Calu3 (cell line): ENCODE data around the gene HPF1. TPM values are rescaled to one million over a fixed set of nuclear protein-coding genes. Genes with fewer than 3 reads are reported as not detected.
"Not testable (repeated sequence)": the region's sequence is repeated elsewhere in the genome, so short reads cannot be mapped to it uniquely, and the experiment has no call there.

Source experiments
- Bru-seq: library from RNA; stranded (reverse); fragments of 400-500 nt; gene quantifications from one replicate; lab custom pipeline; 2021; lab: Mats Ljungman, UMichigan
- BruChase-seq, 2 experiments: library from RNA; stranded (reverse); fragments of 400-500 nt; gene quantifications; one replicate each; lab custom pipeline; 2021; lab: Mats Ljungman, UMichigan
- BruUV-seq: library from RNA; stranded (reverse); fragments of 400-500 nt; replicated peaks from 2 replicates; lab custom pipeline; 2021; lab: Mats Ljungman, UMichigan
- CTCF ChIA-PET: fragments of 300-600 bp; sonication (Branson Sonifier 250); formaldehyde crosslinking; loops from one replicate; lab custom pipeline; 2022; ENCODE audit warnings: antibody characterized with exemption; lab: Charles Lee
- DNase-seq: peaks from one replicate; pipeline ENCODE4 v3.0.0; 2022
- H3K27ac Mint-ChIP-seq: one replicate; pipeline ENCODE4 v1.8.0; 2022; ENCODE audit warnings: mixed read lengths; ENCODE audit not compliant: unreplicated experiment
- H3K27me3 Mint-ChIP-seq: one replicate; pipeline ENCODE4 v1.8.0; 2022; ENCODE audit warnings: mixed read lengths; ENCODE audit not compliant: unreplicated experiment
- H3K36me3 Mint-ChIP-seq: one replicate; pipeline ENCODE4 v1.8.0; 2022; ENCODE audit warnings: mild to moderate bottlenecking, moderate library complexity, mixed read lengths; ENCODE audit not compliant: insufficient read depth, unreplicated experiment
- H3K4me1 Mint-ChIP-seq: one replicate; pipeline ENCODE4 v1.8.0; 2022; ENCODE audit warnings: mild to moderate bottlenecking, low read depth, mixed read lengths; ENCODE audit not compliant: unreplicated experiment
- H3K4me3 Mint-ChIP-seq: one replicate; pipeline ENCODE4 v1.8.0; 2022; ENCODE audit warnings: mild to moderate bottlenecking, low read depth, moderate library complexity, mixed read lengths; ENCODE audit not compliant: unreplicated experiment
- H3K9me3 Mint-ChIP-seq: one replicate; pipeline ENCODE4 v1.8.0; 2022; ENCODE audit warnings: low read depth, mixed read lengths; ENCODE audit not compliant: unreplicated experiment
- intact Hi-C: fragments of 100-400 bp; cut with micrococcal nuclease; formaldehyde crosslinking; loops from one replicate; pipeline ENCODE4 v1.10.0; 2022; ENCODE audit not compliant: unreplicated experiment
- long read RNA-seq: library from polyadenylated mRNA; stranded (forward); transcript quantifications from one replicate; pipeline ENCODE4 v2.0.0, GENCODE V29; 2022
- total RNA-seq: library from RNA; stranded (reverse); gene quantifications from 2 replicates; pipeline ENCODE4 v1.2.3, GENCODE V29; 2022
- TF ChIP-seq, protein P1 (sequence below): fragments of 200-600 bp; IDR thresholded peaks from one replicate; pipeline ENCODE4 v1.8.0; 2022; ENCODE audit warnings: antibody characterized with exemption; ENCODE audit not compliant: unreplicated experiment

The HPF1 gene
- total RNA-seq (8.8 and 11.2 TPM in 2 replicates), Bru-seq, nascent RNA (percentile 54 among the genes with signal in this experiment), BruChase-seq, experiment 1, labeled RNA remaining after a 6-hour chase (percentile 51 among the genes with signal in this experiment), BruChase-seq, experiment 2, labeled RNA remaining after a 2-hour chase (percentile 48 among the genes with signal in this experiment)
- long read RNA-seq, transcript HPF1-201 (8 exons, 1,230 nt) = major isoform, 35 of 40 reads
- long read RNA-seq, partial matches to known transcripts = 0 of 40 reads
- long read RNA-seq, other reads (novel, unspliced or antisense) = 4 of 40 reads

DNA sequence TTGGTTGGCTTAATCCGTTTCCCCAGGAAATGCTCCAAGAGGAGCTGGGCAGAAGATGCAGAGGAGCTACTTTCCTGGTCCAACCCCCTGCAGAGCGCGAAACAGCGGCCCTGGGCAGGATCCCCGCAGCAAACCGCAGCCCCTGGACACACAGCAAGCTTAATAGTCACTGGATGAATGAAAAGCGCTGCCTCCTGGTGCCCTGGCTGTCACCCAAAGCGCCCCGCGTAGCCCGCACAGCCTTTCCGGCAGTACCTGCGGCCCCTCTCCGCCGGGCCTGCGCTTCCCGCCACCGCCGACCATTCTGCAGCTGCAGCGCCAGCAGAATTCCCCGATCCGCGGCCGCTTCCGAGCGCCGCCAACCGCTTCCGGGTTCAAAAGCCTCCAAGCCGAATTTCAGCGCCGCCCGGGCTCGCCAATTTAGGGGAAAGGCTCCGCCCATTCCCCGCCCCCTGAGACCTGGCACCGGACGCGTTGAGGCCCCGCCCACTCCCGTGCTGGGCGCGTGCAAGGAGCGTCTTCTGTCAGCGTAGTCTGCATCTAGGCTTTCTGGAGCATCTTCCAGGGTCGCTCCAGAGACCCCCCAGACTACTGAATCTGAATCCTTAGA is at the start of gene HPF1:
TSS of gene HPF1 (minus strand) at position 370 of the 610 bp plus-strand sequence. CDS start at position 303, 67 bp downstream.
- Mint-ChIP-seq H3K27ac (peak within 1 kb of the TSS; percentile 31), H3K9me3 (no peaks in the 10 kb centered on the region), H3K36me3 (peaks cover 17% of the 10 kb centered on the region), H3K4me3 (peak within 1 kb of the TSS; percentile 83), H3K4me1 (peaks cover 13% of the 10 kb centered on the region), H3K27me3 (no peaks in the 10 kb centered on the region)
- intact Hi-C loops = no loop called here
- TF ChIP-seq, protein P1, sequence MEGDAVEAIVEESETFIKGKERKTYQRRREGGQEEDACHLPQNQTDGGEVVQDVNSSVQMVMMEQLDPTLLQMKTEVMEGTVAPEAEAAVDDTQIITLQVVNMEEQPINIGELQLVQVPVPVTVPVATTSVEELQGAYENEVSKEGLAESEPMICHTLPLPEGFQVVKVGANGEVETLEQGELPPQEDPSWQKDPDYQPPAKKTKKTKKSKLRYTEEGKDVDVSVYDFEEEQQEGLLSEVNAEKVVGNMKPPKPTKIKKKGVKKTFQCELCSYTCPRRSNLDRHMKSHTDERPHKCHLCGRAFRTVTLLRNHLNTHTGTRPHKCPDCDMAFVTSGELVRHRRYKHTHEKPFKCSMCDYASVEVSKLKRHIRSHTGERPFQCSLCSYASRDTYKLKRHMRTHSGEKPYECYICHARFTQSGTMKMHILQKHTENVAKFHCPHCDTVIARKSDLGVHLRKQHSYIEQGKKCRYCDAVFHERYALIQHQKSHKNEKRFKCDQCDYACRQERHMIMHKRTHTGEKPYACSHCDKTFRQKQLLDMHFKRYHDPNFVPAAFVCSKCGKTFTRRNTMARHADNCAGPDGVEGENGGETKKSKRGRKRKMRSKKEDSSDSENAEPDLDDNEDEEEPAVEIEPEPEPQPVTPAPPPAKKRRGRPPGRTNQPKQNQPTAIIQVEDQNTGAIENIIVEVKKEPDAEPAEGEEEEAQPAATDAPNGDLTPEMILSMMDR = no peak
- BruUV-seq = no TSS peak
- peak; percentile 90 for DNase-seq
- CTCF ChIA-PET = no interaction called here

DNA sequence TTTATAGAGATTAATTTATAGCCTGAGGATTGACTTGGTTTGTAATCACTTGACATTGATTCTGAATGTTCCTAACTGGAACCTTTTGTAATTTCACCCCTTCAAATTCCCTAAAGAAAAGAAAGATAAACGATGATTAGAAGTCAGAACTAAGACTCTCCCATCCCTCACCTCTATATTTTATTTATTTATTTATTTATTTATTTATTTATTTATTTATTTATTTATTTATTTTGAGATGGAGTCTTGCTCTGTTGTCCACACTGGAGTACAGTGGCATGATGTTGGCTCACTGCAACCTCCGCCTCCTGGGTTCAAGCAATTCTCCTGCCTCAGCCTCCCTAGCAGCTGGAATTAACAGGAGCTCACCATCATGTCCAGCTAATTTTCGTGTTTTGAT is 49.0 kb upstream of the HPF1 start:
- H3K4me3 Mint-ChIP-seq, intact Hi-C loops, BruUV-seq, H3K27me3 Mint-ChIP-seq, H3K4me1 Mint-ChIP-seq, H3K27ac Mint-ChIP-seq, H3K9me3 Mint-ChIP-seq, H3K36me3 Mint-ChIP-seq, DNase-seq, CTCF ChIA-PET: not testable (repeated sequence)

DNA sequence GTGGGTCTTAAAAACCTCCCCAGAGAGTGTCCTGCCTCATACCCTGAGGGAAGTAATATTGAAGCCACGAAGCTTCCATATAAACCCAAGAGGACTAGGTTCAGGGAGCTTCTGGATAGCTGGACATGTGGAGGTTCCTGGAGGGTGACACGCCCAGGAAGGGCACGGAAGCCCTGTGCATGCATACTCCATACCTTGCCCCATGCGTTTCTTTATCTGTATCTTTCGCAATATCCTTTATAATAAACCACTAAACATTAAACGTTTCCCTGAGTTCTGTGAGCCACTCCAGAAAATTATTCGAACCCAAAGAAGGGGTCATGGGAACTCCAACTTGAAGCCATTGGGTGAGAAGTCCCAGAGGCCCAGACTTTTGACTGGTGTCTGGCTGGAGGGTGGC is 45.7 kb upstream of the HPF1 start:
- intact Hi-C loops = no loop called here
- H3K27ac Mint-ChIP-seq = no peak overlapping the region
- H3K4me3 Mint-ChIP-seq = no peak overlapping the region
- CTCF ChIA-PET = interaction anchor here (0.5 kb wide), 1 partner anchor 217 kb away, joined by 7 read pairs; no protein-coding TSS in a partner anchor
- no peaks in the 10 kb centered on the region for H3K36me3 Mint-ChIP-seq
- no TSS peak for BruUV-seq
- H3K9me3 Mint-ChIP-seq = no peaks in the 10 kb centered on the region
- no peaks in the 10 kb centered on the region for H3K4me1 Mint-ChIP-seq
- TF ChIP-seq, protein P1 = no peak
- DNase-seq = no peak
- H3K27me3 Mint-ChIP-seq = no peaks in the 10 kb centered on the region

DNA sequence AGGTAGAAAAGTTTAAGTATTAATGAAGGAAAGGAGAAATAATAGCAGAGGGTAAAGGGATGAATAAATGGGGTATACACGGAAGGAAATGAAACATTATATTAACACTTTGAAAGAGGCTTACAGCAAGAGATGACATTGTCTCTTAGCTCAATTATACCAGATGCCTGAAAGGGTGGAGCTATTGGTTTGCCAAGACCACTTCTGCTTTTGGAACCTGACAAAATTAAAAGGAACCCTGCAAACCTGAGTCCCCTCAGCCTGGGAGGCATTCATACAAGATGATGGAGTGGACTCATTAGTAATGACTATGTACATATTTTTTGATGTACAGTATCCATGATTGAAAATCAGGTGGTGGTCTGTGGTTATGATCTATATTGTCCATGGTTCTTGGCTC is 45.1 kb upstream of the HPF1 start:
- Mint-ChIP-seq H3K9me3 (no peaks in the 10 kb centered on the region), H3K27me3 (no peaks in the 10 kb centered on the region), H3K4me3 (no peak overlapping the region), H3K4me1 (no peaks in the 10 kb centered on the region), H3K27ac (no peak overlapping the region), H3K36me3 (no peaks in the 10 kb centered on the region)
- intact Hi-C loops = no loop called here
- no TSS peak for BruUV-seq
- TF ChIP-seq, protein P1 = no peak
- CTCF ChIA-PET = no interaction called here
- DNase-seq = no peak
